ENCODE data around the gene NPPB.

DNA sequence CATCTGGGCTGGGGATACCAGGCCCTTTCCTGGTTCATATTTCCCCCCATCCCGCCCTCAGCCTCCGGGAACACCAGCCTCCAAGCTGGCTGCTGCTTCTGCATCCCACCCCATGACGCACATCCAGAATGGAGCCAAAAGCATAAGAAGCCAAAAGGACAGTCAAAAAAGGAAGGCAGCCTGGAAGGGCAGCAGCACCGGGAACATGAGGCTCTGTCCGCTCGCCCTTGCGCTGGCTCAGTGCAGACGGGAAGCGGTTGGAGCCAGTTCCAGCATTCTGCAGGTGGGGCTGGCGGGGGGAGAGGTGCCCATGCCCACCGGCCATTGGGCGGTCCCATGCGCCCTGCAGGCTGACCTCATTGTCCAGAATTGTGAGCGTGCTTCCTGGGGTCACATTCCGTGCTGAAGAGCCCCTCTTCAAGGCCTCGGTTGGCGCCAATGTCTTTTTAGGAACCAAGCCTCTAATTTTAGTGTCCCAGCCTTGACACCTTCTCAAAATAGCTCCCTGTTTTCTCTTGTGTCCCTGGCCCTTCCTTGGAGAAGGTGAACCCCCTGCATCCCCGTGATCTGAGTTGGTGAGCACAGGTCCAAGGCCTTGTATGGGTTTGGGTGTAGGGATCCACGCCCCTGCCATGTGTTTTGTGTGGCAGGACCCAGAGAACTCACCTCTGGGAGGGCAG is 28.4 kb upstream of the NPPB start:
- TF ChIP-seq, protein P1, sequence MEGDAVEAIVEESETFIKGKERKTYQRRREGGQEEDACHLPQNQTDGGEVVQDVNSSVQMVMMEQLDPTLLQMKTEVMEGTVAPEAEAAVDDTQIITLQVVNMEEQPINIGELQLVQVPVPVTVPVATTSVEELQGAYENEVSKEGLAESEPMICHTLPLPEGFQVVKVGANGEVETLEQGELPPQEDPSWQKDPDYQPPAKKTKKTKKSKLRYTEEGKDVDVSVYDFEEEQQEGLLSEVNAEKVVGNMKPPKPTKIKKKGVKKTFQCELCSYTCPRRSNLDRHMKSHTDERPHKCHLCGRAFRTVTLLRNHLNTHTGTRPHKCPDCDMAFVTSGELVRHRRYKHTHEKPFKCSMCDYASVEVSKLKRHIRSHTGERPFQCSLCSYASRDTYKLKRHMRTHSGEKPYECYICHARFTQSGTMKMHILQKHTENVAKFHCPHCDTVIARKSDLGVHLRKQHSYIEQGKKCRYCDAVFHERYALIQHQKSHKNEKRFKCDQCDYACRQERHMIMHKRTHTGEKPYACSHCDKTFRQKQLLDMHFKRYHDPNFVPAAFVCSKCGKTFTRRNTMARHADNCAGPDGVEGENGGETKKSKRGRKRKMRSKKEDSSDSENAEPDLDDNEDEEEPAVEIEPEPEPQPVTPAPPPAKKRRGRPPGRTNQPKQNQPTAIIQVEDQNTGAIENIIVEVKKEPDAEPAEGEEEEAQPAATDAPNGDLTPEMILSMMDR (optimal IDR thresholded peaks at IDR 0.05 in 1 of 3, IDR thresholded peaks at IDR 0.05 in 1 of 3, conservative IDR thresholded peaks at IDR 0.05 in 1 of 3; ENCODE audit: extremely low read depth in 1 of 3, insufficient read depth in 2 of 3, low read length in 3 of 3), result no peak
- no peak for TF ChIP-seq EZH2 (IDR thresholded peaks at IDR 0.05; ENCODE audit: low read length)

Measured in keratinocyte (primary cell).